Keratinocyte (primary cell): Measurements from ENCODE around the gene ATG4A. TPM values are rescaled to one million over a fixed set of nuclear protein-coding genes. Genes with fewer than 3 reads are reported as not detected.

ENCODE experiments used
- DNase-seq: peaks from one replicate; pipeline ENCODE4 v3.0.0-alpha.2; 2011; ENCODE audit warnings: low read depth, missing footprints, low spot score
- FAIRE-seq: peaks from 2 replicates; lab custom pipeline; 2011; peaks lifted over from hg19 to GRCh38; lab: Jason Lieb, UNC
- H2AFZ ChIP-seq: 2 replicates; pipeline ENCODE4 v1.6.0; 2012; ENCODE audit warnings: low read length, control low read depth, inconsistent platforms; ENCODE audit not compliant: control insufficient read depth
- H3K27ac ChIP-seq: 2 replicates; pipeline ENCODE4 v1.5.1; 2011; ENCODE audit warnings: low read length; ENCODE audit not compliant: control insufficient read depth, insufficient read depth
- H3K27me3 ChIP-seq: 3 replicates; pipeline ENCODE4 v1.6.0; 2011; ENCODE audit warnings: low read length; ENCODE audit not compliant: control insufficient read depth, insufficient read depth; ENCODE audit errors: extremely low read depth
- H3K36me3 ChIP-seq, 2 experiments: 2 replicates in 1 of 2; 3 replicates in 1 of 2; pipeline ENCODE4 v1.5.1; 2011; ENCODE audit warnings: low read length in 2 of 2, mild to moderate bottlenecking in 1 of 2; ENCODE audit not compliant: control insufficient read depth in 2 of 2, insufficient read depth in 2 of 2; ENCODE audit errors: extremely low read depth in 1 of 2
- H3K4me1 ChIP-seq: 3 replicates; pipeline ENCODE4 v1.5.1; 2011; ENCODE audit warnings: low read length; ENCODE audit not compliant: control insufficient read depth, insufficient read depth; ENCODE audit errors: extremely low read depth
- H3K4me2 ChIP-seq: 3 replicates; pipeline ENCODE4 v1.6.0; 2011; ENCODE audit warnings: low read depth, low read length; ENCODE audit not compliant: control insufficient read depth, insufficient read depth; ENCODE audit errors: extremely low read depth
- H3K4me3 ChIP-seq, 3 experiments: fragments of 200-600 bp in 1 of 3; sonication (generic) in 1 of 3; 2 replicates in 2 of 3; 3 replicates in 1 of 3; pipeline ENCODE4 v1.5.1; 2011 to 2016; ENCODE audit warnings: low read length in 3 of 3, mild to moderate bottlenecking in 3 of 3, control low read depth in 2 of 3, inconsistent platforms in 1 of 3, low read depth in 1 of 3, mixed read lengths in 1 of 3, mixed run types in 1 of 3, moderate library complexity in 1 of 3; ENCODE audit not compliant: control insufficient read depth in 2 of 3, insufficient read depth in 2 of 3; ENCODE audit errors: extremely low read depth in 1 of 3
- H3K79me2 ChIP-seq: 2 replicates; pipeline ENCODE4 v1.6.0; 2012; ENCODE audit warnings: low read length; ENCODE audit not compliant: control insufficient read depth, insufficient read depth
- H3K9ac ChIP-seq: 3 replicates; pipeline ENCODE4 v1.6.0; 2011; ENCODE audit warnings: low read length; ENCODE audit not compliant: control insufficient read depth, insufficient read depth; ENCODE audit errors: extremely low read depth
- H3K9me1 ChIP-seq: 3 replicates; pipeline ENCODE4 v1.6.0; 2011; ENCODE audit warnings: low read length; ENCODE audit not compliant: control insufficient read depth, insufficient read depth; ENCODE audit errors: extremely low read depth
- H3K9me3 ChIP-seq: 2 replicates; pipeline ENCODE4 v1.5.1; 2012; ENCODE audit warnings: low read depth, low read length; ENCODE audit not compliant: control insufficient read depth
- H4K20me1 ChIP-seq: 3 replicates; pipeline ENCODE4 v1.6.0; 2011; ENCODE audit warnings: low read length; ENCODE audit not compliant: control insufficient read depth, insufficient read depth; ENCODE audit errors: extremely low read depth
- CTCF ChIP-seq, 3 experiments: IDR thresholded peaks in 1 of 3; conservative IDR thresholded peaks in 1 of 3; optimal IDR thresholded peaks in 1 of 3; 2 replicates in 2 of 3; 3 replicates in 1 of 3; pipeline versions ENCODE3 to v1.5.1; 2011; ENCODE audit warnings: low read length in 3 of 3, mild to moderate bottlenecking in 3 of 3, moderate library complexity in 2 of 3, control low read depth in 1 of 3, inconsistent platforms in 1 of 3; ENCODE audit not compliant: insufficient read depth in 2 of 3; ENCODE audit errors: extremely low read depth in 1 of 3
- EZH2 ChIP-seq: IDR thresholded peaks from one replicate; pipeline ENCODE4 v1.6.1; 2012; ENCODE audit warnings: inconsistent platforms, mild to moderate bottlenecking, low read length, moderate library complexity
- dilution Hi-C: fragments of 300-500 bp; cut with MboI; formaldehyde crosslinking; loops from one replicate; pipeline ENCODE4 v1.7.0; 2020; ENCODE audit warnings: low sequenced_read_pairs; ENCODE audit not compliant: extremely low pct_ligation_motif_present
- polyA plus RNA-seq, 5 experiments: library from polyadenylated mRNA; depleted of rRNA in 3 of 5; stranded (reverse) in 3 of 5; stranded (forward) in 1 of 5; unstranded in 1 of 5; fragments of >200 nt; gene quantifications; 1 replicate in 1 of 5; 2 replicates in 3 of 5; 3 replicates in 1 of 5; pipeline versions ENCODE4 v1.2.1 to v1.2.3, GENCODE V29; 2011 to 2012; ENCODE audit warnings: missing spikeins in 2 of 5, low read depth in 1 of 5, low replicate concordance in 1 of 5

ATG4A gene
- polyA plus RNA-seq, 1 donor (not counting 4 experiments of a cell fraction or from before 2014, with no cell fraction given) = 19.3 TPM

GRCh38 chrX:108071578-108071977 is 20.0 kb upstream of the ATG4A start:
- dilution Hi-C loops = no loop called here
- TF ChIP-seq EZH2 = no peak
- no peak for TF ChIP-seq CTCF (optimal IDR thresholded peaks at IDR 0.05 in 1 of 3, IDR thresholded peaks at IDR 0.05 in 1 of 3, conservative IDR thresholded peaks at IDR 0.05 in 1 of 3; ENCODE audit: extremely low read depth in 1 of 3, insufficient read depth in 2 of 3, low read length in 3 of 3)
- FAIRE-seq = no peak
- Histone ChIP-seq H3K4me2 (no peak overlapping the region), H4K20me1 (no peaks in the 10 kb centered on the region), H3K9ac (peak overlapping the region; percentile 20), H2AFZ (no peak overlapping the region), H3K9me3 (no peaks in the 10 kb centered on the region), H3K4me1 (peaks cover 21% of the 10 kb centered on the region), H3K79me2 (no peaks in the 10 kb centered on the region), H3K9me1 (no peaks in the 10 kb centered on the region), H3K27me3 (peaks cover 3% of the 10 kb centered on the region), H3K36me3 (no peaks in the 10 kb centered on the region), H3K27ac (peak overlapping the region; percentile 54), H3K4me3 (no peak overlapping the region)
- DNase-seq = no peak

GRCh38 chrX:108072746-108073145 is 18.8 kb upstream of the ATG4A start:
- no peaks in the 10 kb centered on the region for H3K9me3 ChIP-seq
- H4K20me1 ChIP-seq = no peaks in the 10 kb centered on the region
- H3K4me1 ChIP-seq = peaks cover 20% of the 10 kb centered on the region
- dilution Hi-C loops = no loop called here
- no peak overlapping the region for H3K27ac ChIP-seq
- no peaks in the 10 kb centered on the region for H3K36me3 ChIP-seq
- H3K9me1 ChIP-seq = no peaks in the 10 kb centered on the region
- H3K4me2 ChIP-seq = no peak overlapping the region
- no peak overlapping the region for H3K4me3 ChIP-seq
- no peaks in the 10 kb centered on the region for H3K79me2 ChIP-seq
- TF ChIP-seq EZH2 = no peak
- TF ChIP-seq CTCF (optimal IDR thresholded peaks at IDR 0.05 in 1 of 3, IDR thresholded peaks at IDR 0.05 in 1 of 3, conservative IDR thresholded peaks at IDR 0.05 in 1 of 3; ENCODE audit: extremely low read depth in 1 of 3, insufficient read depth in 2 of 3, low read length in 3 of 3) = no peak
- peaks cover 3% of the 10 kb centered on the region for H3K27me3 ChIP-seq
- FAIRE-seq (no peak), DNase-seq (no peak)
- no peak overlapping the region for H3K9ac ChIP-seq
- no peak overlapping the region for H2AFZ ChIP-seq
